Panc1 (cell line): Measurements from ENCODE around the gene PTEN. TPM values are rescaled to one million over a fixed set of nuclear protein-coding genes. Genes with fewer than 3 reads are reported as not detected.

ENCODE experiments used
- ATAC-seq: fragments of 200-7000 bp; cut with Tn5 transposase; 2 replicates; pipeline ENCODE4 v1.9.1; 2020; ENCODE audit warnings: mild to moderate bottlenecking, moderate library complexity
- BruUV-seq: library from RNA; stranded (reverse); fragments of 400-500 nt; replicated peaks from 2 replicates; lab custom pipeline; 2021; lab: Mats Ljungman, UMichigan
- CTCF ChIA-PET: fragments of 300-600 bp; sonication (Branson Sonifier 250); formaldehyde crosslinking; loops from one replicate; lab custom pipeline; 2022; ENCODE audit warnings: antibody characterized with exemption; lab: Charles Lee
- POLR2A ChIA-PET: fragments of 300-600 bp; sonication (Branson Sonifier 250); formaldehyde crosslinking; loops from one replicate; lab custom pipeline; 2022; ENCODE audit warnings: antibody characterized with exemption; lab: Charles Lee
- DNase-seq: peaks from one replicate; pipeline ENCODE4 v3.0.0-alpha.2; 2010; ENCODE audit warnings: low read depth, low spot score
- H3K27ac ChIP-seq: 2 replicates; pipeline ENCODE4 v1.5.1; 2011; ENCODE audit warnings: mild to moderate bottlenecking, low read length, inconsistent platforms
- H3K27me3 ChIP-seq: fragments of 200-500 bp; sonication (Bioruptor generic); 2 replicates; pipeline ENCODE4 v1.6.0; 2014; ENCODE audit warnings: low read length, inconsistent platforms; ENCODE audit not compliant: control insufficient read depth, insufficient read depth
- H3K36me3 ChIP-seq: fragments of 200-500 bp; sonication (Bioruptor generic); 2 replicates; pipeline ENCODE4 v1.5.1; 2014; ENCODE audit warnings: inconsistent platforms, mild to moderate bottlenecking, low read length, moderate library complexity; ENCODE audit not compliant: control insufficient read depth, insufficient read depth
- H3K4me1 ChIP-seq: 2 replicates; pipeline ENCODE4 v1.5.1; 2011; ENCODE audit warnings: inconsistent platforms, mild to moderate bottlenecking, low read length, moderate library complexity; ENCODE audit not compliant: control insufficient read depth, insufficient read depth
- H3K4me3 ChIP-seq, 2 experiments: 2 replicates each; pipeline ENCODE4 v1.5.1; 2011 to 2012; ENCODE audit warnings: low read depth in 2 of 2, low read length in 2 of 2, mild to moderate bottlenecking in 2 of 2, inconsistent platforms in 1 of 2, moderate library complexity in 1 of 2
- H3K9me3 ChIP-seq: fragments of 200-500 bp; sonication (Bioruptor generic); 2 replicates; pipeline ENCODE4 v1.5.1; 2014; ENCODE audit warnings: low read depth, mild to moderate bottlenecking, inconsistent platforms, low read length, moderate library complexity; ENCODE audit not compliant: control insufficient read depth, insufficient read depth
- CTCF ChIP-seq: fragments of 450-650 bp; IDR thresholded peaks from 2 replicates; pipeline ENCODE4 v1.5.1; 2017; ENCODE audit warnings: mild to moderate bottlenecking
- POLR2AphosphoS5 ChIP-seq: IDR thresholded peaks from 2 replicates; pipeline ENCODE4 v1.6.1; 2012; ENCODE audit warnings: mild to moderate bottlenecking, low read depth, low read length, moderate library complexity
- REST ChIP-seq, 2 experiments: IDR thresholded peaks; 2 replicates each; pipeline ENCODE4 v1.6.1; 2011 to 2012; ENCODE audit warnings: low read depth in 2 of 2, control low read depth in 1 of 2, low read length in 1 of 2, mild to moderate bottlenecking in 1 of 2, moderate library complexity in 1 of 2; ENCODE audit not compliant: insufficient read depth in 1 of 2
- SIN3A ChIP-seq: IDR thresholded peaks from 2 replicates; pipeline ENCODE4 v1.6.1; 2012; ENCODE audit warnings: low read depth, mild to moderate bottlenecking, low read length, moderate library complexity, borderline replicate concordance; ENCODE audit not compliant: insufficient read depth
- TCF7L2 ChIP-seq: IDR thresholded peaks from 2 replicates; pipeline ENCODE4 v1.6.1; 2011; ENCODE audit warnings: mild to moderate bottlenecking, low read depth, low read length, inconsistent platforms
- in situ Hi-C: cut with HindIII; loops from 2 replicates; pipeline ENCODE4 v1.10.0; 2016; ENCODE audit warnings: low sequenced_read_pairs, low pct_unique_long_range_greater_than_20kb
- intact Hi-C: fragments of 100-400 bp; cut with micrococcal nuclease; formaldehyde crosslinking; loops from one replicate; pipeline ENCODE4 v1.10.0; 2022; ENCODE audit not compliant: unreplicated experiment
- total RNA-seq: library from RNA; stranded (reverse); gene quantifications from one replicate; pipeline ENCODE4 v1.2.1, GENCODE V29; 2021; ENCODE audit not compliant: unreplicated experiment

PTEN gene
- total RNA-seq, 1 experiment from 2014 or later: 88.9 TPM

GRCh38 chr10:87974769-87975168, 111.3 kb downstream of the PTEN start:
- no peaks in the 10 kb centered on the region for H3K36me3 ChIP-seq
- ATAC-seq: no peak
- intact Hi-C loops (no loop called here), in situ Hi-C loops (no loop called here)
- no peaks in the 10 kb centered on the region for H3K27me3 ChIP-seq
- TF ChIP-seq POLR2AphosphoS5 (no peak), CTCF (no peak), REST (IDR thresholded peaks at IDR 0.05; ENCODE audit: insufficient read depth in 1 of 2, low read depth in 2 of 2, low read length in 1 of 2) (no peak), SIN3A (no peak), TCF7L2 (no peak)
- ChIA-PET CTCF (no interaction called here), POLR2A (no interaction called here)
- DNase-seq: no peak
- H3K4me3 ChIP-seq: no peak overlapping the region
- H3K4me1 ChIP-seq: no peaks in the 10 kb centered on the region
- BruUV-seq: no TSS peak
- no peaks in the 10 kb centered on the region for H3K9me3 ChIP-seq
- H3K27ac ChIP-seq: no peak overlapping the region

- H3K27ac ChIP-seq: no peak overlapping the region
- DNase-seq (no peak), ATAC-seq (no peak)
- in situ Hi-C loops (no loop called here), intact Hi-C loops (no loop called here)
- H3K27me3 ChIP-seq: no peaks in the 10 kb centered on the region
- CTCF ChIA-PET: no interaction called here
- no peaks in the 10 kb centered on the region for H3K9me3 ChIP-seq
- no peaks in the 10 kb centered on the region for H3K36me3 ChIP-seq
- BruUV-seq: no TSS peak
- H3K4me1 ChIP-seq: no peaks in the 10 kb centered on the region
- H3K4me3 ChIP-seq: no peak overlapping the region
- no peak for TF ChIP-seq SIN3A
- no peak for TF ChIP-seq CTCF
- TF ChIP-seq POLR2AphosphoS5: no peak
- TF ChIP-seq REST (IDR thresholded peaks at IDR 0.05; ENCODE audit: insufficient read depth in 1 of 2, low read depth in 2 of 2, low read length in 1 of 2): no peak
- no peak for TF ChIP-seq TCF7L2
- POLR2A ChIA-PET: no interaction called here
These were observed 112.8 kb downstream of the PTEN start for GRCh38 chr10:87976101-87976743.
